HepG2 (cell line): ENCODE measurements around the gene USP24. TPM values are rescaled to one million over a fixed set of nuclear protein-coding genes. Genes with fewer than 3 reads are reported as not detected.

ENCODE experiments used
- AHDC1 ChIP-seq: sonication (generic); formaldehyde crosslinking; IDR thresholded peaks from 2 replicates; pipeline ENCODE4 v1.5.1; 2020; ENCODE audit warnings: mild to moderate bottlenecking, missing genetic modification reagents, borderline replicate concordance
- FOXP4 ChIP-seq: sonication (generic); formaldehyde crosslinking; IDR thresholded peaks from 2 replicates; pipeline ENCODE4 v1.4.0; 2020; ENCODE audit warnings: missing genetic modification reagents
- HIC2 ChIP-seq: sonication (generic); formaldehyde crosslinking; IDR thresholded peaks from 2 replicates; pipeline ENCODE4 v1.9.0; 2022; ENCODE audit warnings: low read depth, missing genetic modification reagents
- IRF1 ChIP-seq: sonication (generic); formaldehyde crosslinking; IDR thresholded peaks from 2 replicates; pipeline ENCODE4 v1.4.0; 2020; ENCODE audit warnings: low read depth, mild to moderate bottlenecking, missing genetic modification reagents
- KLF6 ChIP-seq: IDR thresholded peaks from 2 replicates; pipeline ENCODE4 v1.8.0; 2016; ENCODE audit warnings: missing biosample characterization, missing genetic modification reagents
- NCOA2 ChIP-seq: sonication (generic); formaldehyde crosslinking; IDR thresholded peaks from 2 replicates; pipeline ENCODE4 v1.8.0; 2022; ENCODE audit warnings: inconsistent platforms
- PHF20 ChIP-seq: sonication (generic); formaldehyde crosslinking; IDR thresholded peaks from 2 replicates; pipeline ENCODE4 v1.5.0; 2020; ENCODE audit warnings: mild to moderate bottlenecking, missing genetic modification reagents
- SIX4 ChIP-seq: sonication (generic); formaldehyde crosslinking; IDR thresholded peaks from 2 replicates; pipeline ENCODE4 v1.4.0; 2020; ENCODE audit warnings: missing genetic modification reagents
- SRSF9 ChIP-seq: fragments of 200-400 bp; formaldehyde crosslinking; IDR thresholded peaks from 2 replicates; pipeline ENCODE4 v1.6.1; 2018; ENCODE audit warnings: borderline replicate concordance, mild to moderate bottlenecking, low read depth, low read length; ENCODE audit not compliant: insufficient read depth, poor library complexity, severe bottlenecking
- TMF1 ChIP-seq: sonication (generic); formaldehyde crosslinking; IDR thresholded peaks from 2 replicates; pipeline ENCODE4 v1.8.1; 2022; ENCODE audit warnings: low read depth, missing genetic modification reagents
- TOE1 ChIP-seq: sonication (generic); formaldehyde crosslinking; IDR thresholded peaks from 2 replicates; pipeline ENCODE4 v1.4.0; 2020; ENCODE audit warnings: mild to moderate bottlenecking, missing genetic modification reagents
- polyA plus RNA-seq, 8 experiments: library from polyadenylated mRNA; depleted of rRNA in 3 of 8; stranded (reverse) in 7 of 8; unstranded in 1 of 8; fragments of >200 nt; fragmentation: Illumina TruSeq in 4 of 8; extraction: Trizol in 4 of 8; gene quantifications; 2 replicates each; pipeline versions ENCODE4 v1.2.1 to v1.2.3, GENCODE V29; 2011 to 2016; ENCODE audit warnings: low read depth in 4 of 8, missing spikeins in 1 of 8, mixed read lengths in 1 of 8; ENCODE audit not compliant: insufficient read depth in 1 of 8
- total RNA-seq, 5 experiments: library from RNA; depleted of rRNA; stranded (reverse); fragments of >200 nt; fragmentation: Illumina TruSeq; extraction: Trizol; gene quantifications; 2 replicates each; pipeline ENCODE4 v1.2.3, GENCODE V29; 2016; ENCODE audit warnings: low read depth in 1 of 5

USP24 gene
- total and polyA plus RNA-seq, 2 of the 13 experiments (the other 11 are each of a cell fraction or from before 2014, with no cell fraction given): 18.8 to 47.6 TPM

GRCh38 chr1:55210990-55211801 lies 4.0 kb downstream of the USP24 start (continued):
- TF ChIP-seq NCOA2 (CRISPR knock-in tag): no peak
- no peak for TF ChIP-seq PHF20
- TF ChIP-seq HIC2 (CRISPR knock-in tag): no peak
- TF ChIP-seq FOXP4: peak; percentile 77
- no peak for TF ChIP-seq KLF6
- TF ChIP-seq TMF1: no peak
- no peak for TF ChIP-seq TOE1 (CRISPR knock-in tag)
- peak; percentile 56; the same call in 1 of the 2 replicates for TF ChIP-seq SIX4 (CRISPR knock-in tag)
- TF ChIP-seq AHDC1 (CRISPR knock-in tag): peak; percentile 54; the same call in 1 of the 2 replicates
- no peak for TF ChIP-seq IRF1
- no peak for TF ChIP-seq SRSF9
- TF ChIP-seq, all 625 proteins: peak for 62
